ENCODE measurements around the gene IL34.

IL34 gene

GRCh38 chr16:70677499-70678120 is 31.3 kb downstream of the IL34 start:
- TF ChIP-seq EZH2phosphoT487 (IDR thresholded peaks at IDR 0.05; ENCODE audit: low read depth) (no peak), CTCF (IDR thresholded peaks at IDR 0.05; ENCODE audit: low read depth, low read length) (no peak)
- Histone ChIP-seq H3K9ac (ENCODE audit: low read length) (no peak overlapping the region), H3K4me2 (ENCODE audit: low read length) (no peak overlapping the region), H3K9me3 (ENCODE audit: insufficient read depth, low read length) (no peaks in the 10 kb centered on the region), H3K4me3 (ENCODE audit: low read length) (no peak overlapping the region), H3K79me2 (ENCODE audit: low read length) (no peaks in the 10 kb centered on the region), H2AFZ (ENCODE audit: low read depth, low read length) (no peak overlapping the region), H3K27me3 (ENCODE audit: low read depth, low read length) (no peaks in the 10 kb centered on the region), H3K4me1 (ENCODE audit: low read length) (no peaks in the 10 kb centered on the region), H3K36me3 (replicated peaks; ENCODE audit: low read depth, low read length) (no peaks in the 10 kb centered on the region), H4K20me1 (ENCODE audit: insufficient read depth, low read length) (no peaks in the 10 kb centered on the region), H3K27ac (ENCODE audit: low read length) (no peak overlapping the region)

GRCh38 chr16:70678121-70678897 is 31.9 kb downstream of the IL34 start:
- no peaks in the 10 kb centered on the region for H3K27me3 ChIP-seq (ENCODE audit: low read depth, low read length)
- no peaks in the 10 kb centered on the region for H3K4me1 ChIP-seq (ENCODE audit: low read length)
- no peak overlapping the region for H3K9ac ChIP-seq (ENCODE audit: low read length)
- no peak overlapping the region for H2AFZ ChIP-seq (ENCODE audit: low read depth, low read length)
- H3K9me3 ChIP-seq (ENCODE audit: insufficient read depth, low read length) = no peaks in the 10 kb centered on the region
- H3K4me3 ChIP-seq (ENCODE audit: low read length) = no peak overlapping the region
- TF ChIP-seq CTCF (IDR thresholded peaks at IDR 0.05; ENCODE audit: low read depth, low read length) (no peak), EZH2phosphoT487 (IDR thresholded peaks at IDR 0.05; ENCODE audit: low read depth) (no peak)
- no peaks in the 10 kb centered on the region for H3K36me3 ChIP-seq (replicated peaks; ENCODE audit: low read depth, low read length)
- H3K4me2 ChIP-seq (ENCODE audit: low read length) = no peak overlapping the region
- H3K79me2 ChIP-seq (ENCODE audit: low read length) = no peaks in the 10 kb centered on the region
- H3K27ac ChIP-seq (ENCODE audit: low read length) = no peak overlapping the region
- H4K20me1 ChIP-seq (ENCODE audit: insufficient read depth, low read length) = no peaks in the 10 kb centered on the region

GRCh38 chr16:70678898-70679670 is 32.7 kb downstream of the IL34 start:
- Histone ChIP-seq H3K27ac (ENCODE audit: low read length) (no peak overlapping the region), H4K20me1 (ENCODE audit: insufficient read depth, low read length) (no peaks in the 10 kb centered on the region), H3K36me3 (replicated peaks; ENCODE audit: low read depth, low read length) (no peaks in the 10 kb centered on the region), H3K27me3 (ENCODE audit: low read depth, low read length) (no peaks in the 10 kb centered on the region), H2AFZ (ENCODE audit: low read depth, low read length) (no peak overlapping the region), H3K9me3 (ENCODE audit: insufficient read depth, low read length) (no peaks in the 10 kb centered on the region), H3K4me1 (ENCODE audit: low read length) (no peaks in the 10 kb centered on the region), H3K9ac (ENCODE audit: low read length) (no peak overlapping the region), H3K4me3 (ENCODE audit: low read length) (no peak overlapping the region), H3K79me2 (ENCODE audit: low read length) (no peaks in the 10 kb centered on the region), H3K4me2 (ENCODE audit: low read length) (no peak overlapping the region)
- no peak for TF ChIP-seq CTCF (IDR thresholded peaks at IDR 0.05; ENCODE audit: low read depth, low read length)
